CD14-positive monocyte (primary cell): ENCODE results near the gene LAPTM4A. TPM values are rescaled to one million over a fixed set of nuclear protein-coding genes. Genes with fewer than 3 reads are reported as not detected.

Experiments used
- DNase-seq, 3 donors: peaks; one replicate each; pipeline ENCODE4 v3.0.0-alpha.2; 2011 to 2022
- H2AFZ ChIP-seq: 2 replicates; pipeline ENCODE4 v1.6.0; 2012; ENCODE audit warnings: mild to moderate bottlenecking, low read depth, low read length, inconsistent platforms; ENCODE audit not compliant: insufficient read depth, poor library complexity, severe bottlenecking
- H3K27ac ChIP-seq, 2 donors: 1 replicate in 1 of 2; 2 replicates in 1 of 2; pipeline ENCODE4 v1.5.1; 2012 to 2013; ENCODE audit warnings: low read length in 2 of 2, control low read depth in 1 of 2, inconsistent platforms in 1 of 2, low read depth in 1 of 2, mild to moderate bottlenecking in 1 of 2
- H3K27me3 ChIP-seq, 2 donors: one replicate each; pipeline versions ENCODE4 v1.6.0 to v1.6.1; 2011 to 2013; ENCODE audit warnings: low read length in 2 of 2; ENCODE audit not compliant: control insufficient read depth in 2 of 2, insufficient read depth in 2 of 2
- H3K36me3 ChIP-seq, 2 donors: replicated peaks in 1 of 2; 1 replicate in 1 of 2; 2 replicates in 1 of 2; pipeline versions ENCODE4 v1.5.1 to v1.6.1; 2012 to 2013; ENCODE audit warnings: low read length in 2 of 2, control low read depth in 1 of 2, inconsistent platforms in 1 of 2, mild to moderate bottlenecking in 1 of 2; ENCODE audit not compliant: insufficient read depth in 2 of 2, control insufficient read depth in 1 of 2
- H3K4me1 ChIP-seq, 2 donors: 1 replicate in 1 of 2; 2 replicates in 1 of 2; pipeline versions ENCODE4 v1.5.1 to v1.6.1; 2012 to 2013; ENCODE audit warnings: low read length in 2 of 2, control low read depth in 1 of 2, inconsistent platforms in 1 of 2, mild to moderate bottlenecking in 1 of 2, moderate library complexity in 1 of 2; ENCODE audit not compliant: insufficient read depth in 2 of 2, control insufficient read depth in 1 of 2
- H3K4me2 ChIP-seq: replicated peaks from 2 replicates; pipeline ENCODE3; 2012; ENCODE audit warnings: low read length, moderate library complexity, mild to moderate bottlenecking; ENCODE audit not compliant: poor library complexity, severe bottlenecking; ENCODE audit errors: extremely low read depth
- H3K4me3 ChIP-seq, 3 experiments: fragments of 200-600 bp in 1 of 3; sonication (generic) in 1 of 3; replicated peaks in 1 of 3; 1 replicate in 2 of 3; 2 replicates in 1 of 3; pipeline ENCODE4 v1.5.1; 2011 to 2013; ENCODE audit warnings: low read length in 3 of 3, mild to moderate bottlenecking in 3 of 3, control low read depth in 2 of 3, low read depth in 2 of 3, inconsistent platforms in 1 of 3, moderate library complexity in 1 of 3
- H3K79me2 ChIP-seq: 2 replicates; pipeline ENCODE4 v1.6.0; 2012; ENCODE audit warnings: mild to moderate bottlenecking, control low read depth, inconsistent platforms, low read length, moderate library complexity; ENCODE audit not compliant: insufficient read depth
- H3K9ac ChIP-seq: 2 replicates; pipeline ENCODE4 v1.6.0; 2017; ENCODE audit warnings: low read length, mild to moderate bottlenecking; ENCODE audit not compliant: insufficient read depth, poor library complexity, severe bottlenecking
- H3K9me3 ChIP-seq, 2 donors: replicated peaks in 1 of 2; 1 replicate in 1 of 2; 2 replicates in 1 of 2; pipeline versions ENCODE4 v1.5.1 to v1.6.1; 2012 to 2013; ENCODE audit warnings: low read length in 2 of 2, control low read depth in 1 of 2; ENCODE audit not compliant: control insufficient read depth in 1 of 2, insufficient read depth in 1 of 2
- H4K20me1 ChIP-seq: 2 replicates; pipeline ENCODE4 v1.6.0; 2012; ENCODE audit warnings: mild to moderate bottlenecking, low read length, control low read depth, moderate library complexity; ENCODE audit not compliant: insufficient read depth
- H3K27ac Mint-ChIP-seq, 7 donors: one replicate each; pipeline ENCODE4 v1.8.0; 2020; ENCODE audit warnings: mild to moderate bottlenecking in 7 of 7, mixed read lengths in 7 of 7, moderate library complexity in 6 of 7, inconsistent platforms in 2 of 7
- H3K27me3 Mint-ChIP-seq, 3 donors: one replicate each; pipeline ENCODE4 v1.8.0; 2021 to 2022; ENCODE audit warnings: low read depth in 3 of 3, mild to moderate bottlenecking in 3 of 3, mixed read lengths in 3 of 3, moderate library complexity in 3 of 3, inconsistent platforms in 1 of 3
- H3K36me3 Mint-ChIP-seq, 2 donors: one replicate each; pipeline ENCODE4 v1.8.0; 2020; ENCODE audit warnings: mixed read lengths in 2 of 2, inconsistent platforms in 1 of 2, mild to moderate bottlenecking in 1 of 2
- H3K4me1 Mint-ChIP-seq: one replicate; pipeline ENCODE4 v1.8.0; 2020; ENCODE audit warnings: mild to moderate bottlenecking, mixed read lengths
- H3K4me3 Mint-ChIP-seq, 2 donors: one replicate each; pipeline ENCODE4 v1.8.0; 2020; ENCODE audit warnings: mild to moderate bottlenecking in 2 of 2, mixed read lengths in 2 of 2, moderate library complexity in 1 of 2
- H3K9me3 Mint-ChIP-seq, 7 donors: one replicate each; pipeline ENCODE4 v1.8.0; 2020 to 2022; ENCODE audit warnings: mixed read lengths in 7 of 7, mild to moderate bottlenecking in 6 of 7, moderate library complexity in 6 of 7, inconsistent platforms in 2 of 7
- WGBS: methylation state at CpG from one replicate; pipeline ENCODE4 v1.1.5; 2013; ENCODE audit warnings: missing lambda C conversion rate; ENCODE audit not compliant: insufficient coverage; 5-methylcytosine and 5-hydroxymethylcytosine counted together
- intact Hi-C, 2 donors: fragments of 100-400 bp; cut with micrococcal nuclease; formaldehyde crosslinking; loops; one replicate each; pipeline versions ENCODE4 v1.15.0 to v1.15.1; 2023
- polyA plus RNA-seq, 3 donors: library from polyadenylated mRNA; depleted of rRNA in 1 of 3; unstranded in 2 of 3; stranded (reverse) in 1 of 3; fragments of 300-500 nt in 2 of 3; fragments of >200 nt in 1 of 3; fragmentation: Illumina TruSeq in 2 of 3; gene quantifications; 1 replicate in 2 of 3; 2 replicates in 1 of 3; pipeline ENCODE4 v1.2.3, GENCODE V29; 2012 to 2021
- TF ChIP-seq, protein P1 (sequence below): fragments of 200-600 bp; IDR thresholded peaks from one replicate; pipeline ENCODE4 v1.8.0; 2022; ENCODE audit warnings: antibody characterized with exemption, mild to moderate bottlenecking

The LAPTM4A gene
- polyA plus RNA-seq, 3 donors: 182 to 442 (median 421) TPM

- Mint-ChIP-seq H3K27me3 (peaks cover 6 to 9% (median 6%) of the 10 kb centered on the region in 3 donors), H3K36me3 (no peaks in the 10 kb centered on the region), H3K27ac (no peak overlapping the region), H3K4me1 (peaks cover 3% of the 10 kb centered on the region), H3K4me3 (no peak overlapping the region), H3K9me3 (no peaks in the 10 kb centered on the region)
- Histone ChIP-seq H3K9me3 (no peaks in the 10 kb centered on the region), H2AFZ (no peak overlapping the region), H3K27ac (no peak overlapping the region), H4K20me1 (no peaks in the 10 kb centered on the region), H3K36me3 (no peaks in the 10 kb centered on the region), H3K4me1 (no peaks in the 10 kb centered on the region), H3K27me3 (no peaks in the 10 kb centered on the region), H3K4me3 (no peak overlapping the region), H3K4me2 (no peak overlapping the region), H3K9ac (no peak overlapping the region), H3K79me2 (no peaks in the 10 kb centered on the region)
- DNase-seq: no peak
- intact Hi-C loops: loop anchor here in 1 of 2 donors (5.0 kb wide), 2 partner anchors 78 to 138 kb away; no protein-coding TSS in a partner anchor
- TF ChIP-seq, protein P1, sequence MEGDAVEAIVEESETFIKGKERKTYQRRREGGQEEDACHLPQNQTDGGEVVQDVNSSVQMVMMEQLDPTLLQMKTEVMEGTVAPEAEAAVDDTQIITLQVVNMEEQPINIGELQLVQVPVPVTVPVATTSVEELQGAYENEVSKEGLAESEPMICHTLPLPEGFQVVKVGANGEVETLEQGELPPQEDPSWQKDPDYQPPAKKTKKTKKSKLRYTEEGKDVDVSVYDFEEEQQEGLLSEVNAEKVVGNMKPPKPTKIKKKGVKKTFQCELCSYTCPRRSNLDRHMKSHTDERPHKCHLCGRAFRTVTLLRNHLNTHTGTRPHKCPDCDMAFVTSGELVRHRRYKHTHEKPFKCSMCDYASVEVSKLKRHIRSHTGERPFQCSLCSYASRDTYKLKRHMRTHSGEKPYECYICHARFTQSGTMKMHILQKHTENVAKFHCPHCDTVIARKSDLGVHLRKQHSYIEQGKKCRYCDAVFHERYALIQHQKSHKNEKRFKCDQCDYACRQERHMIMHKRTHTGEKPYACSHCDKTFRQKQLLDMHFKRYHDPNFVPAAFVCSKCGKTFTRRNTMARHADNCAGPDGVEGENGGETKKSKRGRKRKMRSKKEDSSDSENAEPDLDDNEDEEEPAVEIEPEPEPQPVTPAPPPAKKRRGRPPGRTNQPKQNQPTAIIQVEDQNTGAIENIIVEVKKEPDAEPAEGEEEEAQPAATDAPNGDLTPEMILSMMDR: no peak
- no CpG with 5 or more reads among the region's 1 CpG for WGBS
Observed at GRCh38 chr2:20095469-20095868, 44.0 kb upstream of the LAPTM4A start.

- H3K9me3 ChIP-seq: no peaks in the 10 kb centered on the region
- no peak for DNase-seq
- intact Hi-C loops: loop anchor here (5.0 kb wide), 2 partner anchors 78 to 138 kb away; no protein-coding TSS in a partner anchor
Observed at GRCh38 chr2:20094955-20095354, 43.5 kb upstream of the LAPTM4A start.

More at GRCh38 chr2:20094955-20095354, 43.5 kb upstream of the LAPTM4A start:
- no peak overlapping the region for H3K4me2 ChIP-seq
- peak overlapping the region in 1 of 7 donors; percentile 55 for H3K27ac Mint-ChIP-seq
- no peak overlapping the region for H3K4me3 ChIP-seq
- H3K27me3 Mint-ChIP-seq: peaks cover 5 to 9% (median 6%) of the 10 kb centered on the region in 3 donors
- H3K79me2 ChIP-seq: no peaks in the 10 kb centered on the region
- H3K36me3 ChIP-seq: no peaks in the 10 kb centered on the region
- no peak overlapping the region for H3K27ac ChIP-seq
- peaks cover 3% of the 10 kb centered on the region for H3K4me1 Mint-ChIP-seq
- H4K20me1 ChIP-seq: no peaks in the 10 kb centered on the region
- H3K27me3 ChIP-seq: no peaks in the 10 kb centered on the region
- no peaks in the 10 kb centered on the region for H3K36me3 Mint-ChIP-seq
- TF ChIP-seq, protein P1: no peak
- no peak overlapping the region for H3K4me3 Mint-ChIP-seq
- no peaks in the 10 kb centered on the region for H3K9me3 Mint-ChIP-seq
- no peaks in the 10 kb centered on the region for H3K4me1 ChIP-seq
- no peak overlapping the region for H2AFZ ChIP-seq
- no peak overlapping the region for H3K9ac ChIP-seq
